ENCODE results near the gene MT1B.
"Not testable (repeated sequence)": the region's sequence is repeated elsewhere in the genome, so short reads cannot be mapped to it uniquely, and the experiment has no call there.

Gene MT1B

GRCh38 chr16:56620339-56620897, 31.3 kb upstream of the MT1B start:
- no peak for DNase-seq (ENCODE audit: low spot score)

GRCh38 chr16:56621665-56622445, 29.8 kb upstream of the MT1B start:
- not testable (repeated sequence) for DNase-seq (ENCODE audit: low spot score)

GRCh38 chr16:56623184-56623583, 28.5 kb upstream of the MT1B start:
- not testable (repeated sequence) for DNase-seq (ENCODE audit: low spot score)

GRCh38 chr16:56623637-56624036, 28.0 kb upstream of the MT1B start:
- DNase-seq (ENCODE audit: low spot score), result no peak

- DNase-seq (ENCODE audit: low spot score), result peak; percentile 55
Measured at GRCh38 chr16:56625140-56625942, 26.3 kb upstream of the MT1B start, which contains the start of gene MT1E. Gene MT1E, plus strand, starts transcription at chr16:56625781. Its CDS starts 71 bp downstream, at chr16:56625852.

GRCh38 chr16:56625943-56626654, 25.6 kb upstream of the MT1B start:
- DNase-seq (ENCODE audit: low spot score), result no peak

GRCh38 chr16:56626685-56627084, 25.0 kb upstream of the MT1B start:
- no peak for DNase-seq (ENCODE audit: low spot score)

- no peak for DNase-seq (ENCODE audit: low spot score)
Measured at GRCh38 chr16:56628486-56629350, 23.0 kb upstream of the MT1B start.

GRCh38 chr16:56629531-56629930, 22.2 kb upstream of the MT1B start:
- no peak for DNase-seq (ENCODE audit: low spot score)

GRCh38 chr16:56630134-56630533, 21.6 kb upstream of the MT1B start:
- no peak for DNase-seq (ENCODE audit: low spot score)

GRCh38 chr16:56631197-56631596, 20.5 kb upstream of the MT1B start:
- DNase-seq (ENCODE audit: low spot score), result no peak

- DNase-seq (ENCODE audit: low spot score), result no peak
Measured at GRCh38 chr16:56631832-56632155, 19.9 kb upstream of the MT1B start.

- DNase-seq (ENCODE audit: low spot score), result no peak
Measured at GRCh38 chr16:56632156-56632847, 19.4 kb upstream of the MT1B start, which contains the start of gene MT1M. Gene MT1M, plus strand, starts transcription at chr16:56632659. Its CDS starts 73 bp downstream, at chr16:56632732.

- DNase-seq (ENCODE audit: low spot score), result no peak
Measured at GRCh38 chr16:56632848-56633365, 18.8 kb upstream of the MT1B start.

- DNase-seq (ENCODE audit: low spot score), result no peak
Measured at GRCh38 chr16:56633535-56633934, 18.2 kb upstream of the MT1B start.

- DNase-seq (ENCODE audit: low spot score), result no peak
Measured at GRCh38 chr16:56634715-56635440, 16.8 kb upstream of the MT1B start.

- no peak for DNase-seq (ENCODE audit: low spot score)
Measured at GRCh38 chr16:56635441-56635967, 16.2 kb upstream of the MT1B start.

GRCh38 chr16:56636616-56637413, 14.9 kb upstream of the MT1B start:
- DNase-seq (ENCODE audit: low spot score), result no peak

Data from HuH-7 (cell line).